GM23338 (cell line): ENCODE measurements around the gene THADA. TPM values are rescaled to one million over a fixed set of nuclear protein-coding genes. Genes with fewer than 3 reads are reported as not detected.
A peak's percentile ranks its signal among the peaks of the same experiment; 100 is the strongest.

ENCODE experiments used
- ATAC-seq: fragments of 200-7000 bp; cut with Tn5 transposase; 3 replicates; pipeline ENCODE4 v1.9.1; 2020
- DNase-seq: peaks from one replicate; pipeline ENCODE4 v3.0.0-alpha.2; 2015; ENCODE audit warnings: low spot score
- H2AFZ ChIP-seq: fragments of 200-600 bp; sonication (generic); 2 replicates; pipeline ENCODE4 v1.8.0; 2016; ENCODE audit warnings: antibody characterized with exemption, mild to moderate bottlenecking, moderate library complexity
- H3F3A ChIP-seq: fragments of 200-600 bp; sonication (generic); replicated peaks from 2 replicates; pipeline ENCODE4 v1.8.0; 2017; ENCODE audit warnings: antibody characterized with exemption, mixed run types, low read depth
- H3K27ac ChIP-seq: fragments of 200-600 bp; sonication (generic); 2 replicates; pipeline ENCODE4 v1.6.1; 2016; ENCODE audit warnings: low read depth
- H3K27me3 ChIP-seq: fragments of 200-600 bp; sonication (generic); 2 replicates; pipeline ENCODE4 v1.8.0; 2016; ENCODE audit warnings: mild to moderate bottlenecking, mixed run types, moderate library complexity; ENCODE audit not compliant: insufficient read depth
- H3K36me3 ChIP-seq: fragments of 200-600 bp; sonication (generic); 2 replicates; pipeline ENCODE4 v1.8.0; 2016; ENCODE audit warnings: mild to moderate bottlenecking; ENCODE audit not compliant: insufficient read depth
- H3K4me1 ChIP-seq: fragments of 200-600 bp; sonication (generic); 2 replicates; pipeline ENCODE4 v1.8.0; 2016; ENCODE audit warnings: mild to moderate bottlenecking, moderate library complexity; ENCODE audit not compliant: insufficient read depth
- H3K4me2 ChIP-seq: fragments of 200-600 bp; sonication (generic); 2 replicates; pipeline ENCODE4 v1.7.1; 2017; ENCODE audit warnings: mixed run types
- H3K4me3 ChIP-seq: fragments of 200-600 bp; sonication (generic); 2 replicates; pipeline ENCODE4 v1.6.1; 2016; ENCODE audit warnings: mixed run types
- H3K79me2 ChIP-seq: fragments of 200-600 bp; sonication (generic); replicated peaks from 2 replicates; pipeline ENCODE4 v1.8.0; 2017; ENCODE audit warnings: mild to moderate bottlenecking; ENCODE audit not compliant: insufficient read depth
- H3K9me2 ChIP-seq: fragments of 200-600 bp; sonication (generic); 2 replicates; pipeline ENCODE4 v1.8.0; 2017; ENCODE audit not compliant: insufficient read depth
- H4K20me1 ChIP-seq: fragments of 200-600 bp; sonication (generic); replicated peaks from 2 replicates; pipeline ENCODE4 v1.8.0; 2017; ENCODE audit warnings: mild to moderate bottlenecking; ENCODE audit not compliant: insufficient read depth
- H3K27ac Mint-ChIP-seq: 2 replicates; pipeline ENCODE4 v1.8.0; 2020; ENCODE audit warnings: inconsistent platforms, mild to moderate bottlenecking, moderate library complexity, mixed read lengths
- H3K27me3 Mint-ChIP-seq: 3 replicates; pipeline ENCODE4 v1.8.0; 2022; ENCODE audit warnings: low read depth, mild to moderate bottlenecking, moderate library complexity, mixed read lengths, inconsistent platforms; ENCODE audit not compliant: insufficient read depth, poor library complexity
- H3K36me3 Mint-ChIP-seq: 3 replicates; pipeline ENCODE4 v1.8.0; 2021; ENCODE audit warnings: low read depth, mild to moderate bottlenecking, inconsistent platforms, moderate library complexity, mixed read lengths
- H3K4me1 Mint-ChIP-seq: 3 replicates; pipeline ENCODE4 v1.8.0; 2020; ENCODE audit warnings: mild to moderate bottlenecking, inconsistent platforms, mixed read lengths
- H3K4me3 Mint-ChIP-seq: 3 replicates; pipeline ENCODE4 v1.8.0; 2021; ENCODE audit warnings: moderate library complexity, mild to moderate bottlenecking, inconsistent platforms, mixed read lengths
- H3K9me3 Mint-ChIP-seq: 3 replicates; pipeline ENCODE4 v1.8.0; 2020; ENCODE audit warnings: moderate library complexity, mild to moderate bottlenecking, inconsistent platforms, mixed read lengths
- CREB1 ChIP-seq: fragments of 250-450 bp; sonication (Bioruptor Pico); IDR thresholded peaks from 2 replicates; pipeline ENCODE4 v1.5.0; 2020; ENCODE audit warnings: low read depth, mild to moderate bottlenecking, moderate library complexity
- CTCF ChIP-seq, 2 experiments: fragments of 200-600 bp in 1 of 2; sonication (generic) in 1 of 2; conservative IDR thresholded peaks; 2 replicates each; pipeline versions ENCODE4 v1.5.1 to v1.6.1; 2016 to 2017; ENCODE audit warnings: antibody characterized with exemption in 2 of 2, low read depth in 2 of 2, mild to moderate bottlenecking in 2 of 2, moderate library complexity in 1 of 2
- ETS1 ChIP-seq: IDR thresholded peaks from 2 replicates; pipeline ENCODE4 v1.6.1; 2016; ENCODE audit warnings: antibody characterized with exemption
- EZH2 ChIP-seq: fragments of 200-600 bp; sonication (generic); IDR thresholded peaks from one replicate; pipeline ENCODE4 v1.8.0; 2017; ENCODE audit warnings: antibody characterized with exemption, mild to moderate bottlenecking, low read depth; ENCODE audit not compliant: unreplicated experiment
- EZH2phosphoT487 ChIP-seq: fragments of 200-600 bp; sonication (generic); IDR thresholded peaks from one replicate; pipeline ENCODE4 v1.8.1; 2018; ENCODE audit warnings: antibody characterized with exemption; ENCODE audit not compliant: unreplicated experiment
- STAT1 ChIP-seq: IDR thresholded peaks from one replicate; pipeline ENCODE4 v1.6.1; 2016; ENCODE audit warnings: antibody characterized with exemption; ENCODE audit not compliant: unreplicated experiment
- ZNF114 ChIP-seq: fragments of 250-450 bp; sonication (Bioruptor Pico); IDR thresholded peaks from 2 replicates; pipeline ENCODE4 v1.5.0; 2020; ENCODE audit warnings: mild to moderate bottlenecking, moderate library complexity
- ZNF331 ChIP-seq: fragments of 250-450 bp; sonication (Bioruptor Pico); IDR thresholded peaks from 2 replicates; pipeline ENCODE4 v1.5.0; 2020; ENCODE audit warnings: low read depth, mild to moderate bottlenecking, moderate library complexity
- polyA plus RNA-seq: library from polyadenylated mRNA; unstranded; fragments of >200 nt; fragmentation: Nextera tagmentation; extraction: Ambion mirVana; gene quantifications from 2 replicates; pipeline ENCODE4 v1.2.1, GENCODE V29; 2016
- total RNA-seq: library from RNA; depleted of rRNA; stranded (reverse); fragments of >200 nt; shearing (Covaris generic); gene quantifications from 2 replicates; pipeline ENCODE4 v1.2.3, GENCODE V29; 2014

THADA gene
- total and polyA plus RNA-seq, 2 experiments from 2014 or later = 17.0 to 30.7 TPM

DNA sequence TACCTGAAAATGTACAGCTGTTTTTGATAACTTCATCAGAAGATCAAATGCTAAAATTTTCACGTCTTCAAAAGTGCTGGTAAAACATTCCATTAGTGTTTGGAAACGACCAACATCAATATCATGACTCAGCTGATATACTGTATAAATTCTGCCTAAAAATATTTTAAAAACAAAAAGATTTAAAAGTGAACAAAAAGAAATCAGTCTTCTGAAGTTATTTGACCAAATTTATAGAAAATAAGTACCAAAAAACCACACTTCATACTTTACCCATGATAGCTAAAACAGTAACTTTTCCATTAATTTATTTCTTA is 35.6 kb downstream of the THADA start:
- Mint-ChIP-seq H3K9me3 (no peaks in the 10 kb centered on the region), H3K4me1 (peaks cover 9% of the 10 kb centered on the region; the same call in 2 of the 3 replicates), H3K36me3 (peaks cover 13% of the 10 kb centered on the region; the same call in 2 of the 3 replicates), H3K27me3 (peaks cover 2% of the 10 kb centered on the region), H3K4me3 (no peak overlapping the region), H3K27ac (peak overlapping the region; percentile 53; the same call in 1 of the 2 replicates)
- DNase-seq (no peak), ATAC-seq (no peak)
- Histone ChIP-seq H3K4me3 (no peak overlapping the region), H3K4me1 (0 out of 2 replicates have a peak, but pooled peaks cover 8% of the 10 kb centered on the region), H3K9me2 (no peaks in the 10 kb centered on the region), H3K27ac (no peak overlapping the region), H3K4me2 (no peak overlapping the region), H3F3A (no peaks in the 10 kb centered on the region), H2AFZ (no peak overlapping the region), H3K27me3 (no peaks in the 10 kb centered on the region), H4K20me1 (peaks cover 4% of the 10 kb centered on the region; the same call in 1 of the 2 replicates), H3K79me2 (no peaks in the 10 kb centered on the region), H3K36me3 (peaks cover 9% of the 10 kb centered on the region; the same call in 1 of the 2 replicates)
- no peak for TF ChIP-seq STAT1
- no peak for TF ChIP-seq CREB1 (CRISPR knock-in tag)
- no peak for TF ChIP-seq EZH2

DNA sequence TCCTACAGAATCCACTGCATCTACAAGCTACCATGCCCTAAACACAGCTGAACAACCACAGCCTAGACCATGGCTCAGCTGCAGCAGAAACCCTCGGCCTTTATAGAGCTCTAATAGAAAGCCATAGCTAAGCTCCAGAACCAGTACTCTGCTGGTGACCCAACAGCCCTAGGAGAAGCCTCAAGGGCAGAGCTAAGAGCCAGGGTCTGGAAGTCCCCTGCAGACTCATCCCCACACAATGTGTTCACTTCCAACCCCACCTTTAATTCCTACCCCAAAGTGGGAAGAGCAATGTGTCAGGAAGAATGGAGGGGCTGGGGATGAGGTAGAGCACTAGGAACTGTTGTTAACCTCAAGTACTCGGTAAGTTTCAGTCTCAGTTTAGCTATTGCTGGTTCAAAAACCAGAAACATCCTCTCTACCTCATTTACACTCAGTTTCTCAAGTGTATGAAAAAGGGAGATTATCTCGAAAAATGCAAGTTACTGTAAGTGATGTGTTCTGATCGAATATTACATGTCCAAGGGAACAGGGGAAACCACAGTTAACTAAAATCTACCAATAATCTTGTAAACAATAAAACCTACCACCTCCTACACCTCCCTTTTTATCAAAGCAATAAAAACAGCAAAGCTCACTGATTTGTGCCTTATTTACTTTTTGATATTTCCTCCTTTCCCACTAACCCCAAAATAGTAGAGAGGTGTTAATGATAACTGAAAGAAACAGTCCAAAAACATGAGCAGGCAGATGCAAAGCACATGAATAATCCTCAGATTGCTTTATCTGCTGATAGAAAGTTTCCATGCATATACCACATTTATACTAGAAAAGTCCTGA is 36.2 kb downstream of the THADA start:
- no peak for DNase-seq
- H3K9me2 ChIP-seq = no peaks in the 10 kb centered on the region
- peaks cover 2% of the 10 kb centered on the region for H3K27me3 Mint-ChIP-seq
- ATAC-seq = no peak
- H3K27me3 ChIP-seq = no peaks in the 10 kb centered on the region
- no peak overlapping the region for H3K4me2 ChIP-seq
- H3F3A ChIP-seq = no peaks in the 10 kb centered on the region
- peaks cover 12% of the 10 kb centered on the region; the same call in 2 of the 3 replicates for H3K36me3 Mint-ChIP-seq
- H3K9me3 Mint-ChIP-seq = no peaks in the 10 kb centered on the region
- peaks cover 4% of the 10 kb centered on the region; the same call in 1 of the 2 replicates for H4K20me1 ChIP-seq
- TF ChIP-seq CREB1 (CRISPR knock-in tag) (no peak), ETS1 (no peak), ZNF114 (no peak), EZH2 (no peak), EZH2phosphoT487 (no peak), ZNF331 (CRISPR knock-in tag) (no peak)
- H3K27ac ChIP-seq = no peak overlapping the region
- no peaks in the 10 kb centered on the region for H3K79me2 ChIP-seq
- no peak overlapping the region for H3K4me3 ChIP-seq
- peaks cover 9% of the 10 kb centered on the region; the same call in 1 of the 2 replicates for H3K36me3 ChIP-seq
- H3K4me1 Mint-ChIP-seq = peaks cover 9% of the 10 kb centered on the region; the same call in 2 of the 3 replicates
- H3K4me1 ChIP-seq = 0 out of 2 replicates have a peak, but pooled peaks cover 8% of the 10 kb centered on the region
- H2AFZ ChIP-seq = no peak overlapping the region
- peak overlapping the region; percentile 53; the same call in 1 of the 2 replicates for H3K27ac Mint-ChIP-seq
- H3K4me3 Mint-ChIP-seq = no peak overlapping the region

GRCh38 chr2:43557196-43557595 is 38.6 kb downstream of the THADA start:
- H3K4me2 ChIP-seq = no peak overlapping the region
- TF ChIP-seq ZNF331 (CRISPR knock-in tag) (no peak), CREB1 (CRISPR knock-in tag) (no peak), EZH2 (no peak), CTCF (conservative IDR thresholded peaks at IDR 0.05; ENCODE audit: low read depth in 2 of 2) (no peak)

More at GRCh38 chr2:43557196-43557595, 38.6 kb downstream of the THADA start:
- Histone ChIP-seq H3K9me2 (no peaks in the 10 kb centered on the region), H3K27me3 (no peaks in the 10 kb centered on the region), H3K79me2 (no peaks in the 10 kb centered on the region), H2AFZ (no peak overlapping the region), H3K4me3 (no peak overlapping the region), H3K4me1 (no peaks in the 10 kb centered on the region), H4K20me1 (peaks cover 4% of the 10 kb centered on the region; the same call in 1 of the 2 replicates), H3K27ac (no peak overlapping the region), H3F3A (no peaks in the 10 kb centered on the region), H3K36me3 (peaks cover 9% of the 10 kb centered on the region; the same call in 1 of the 2 replicates)
- no peak for ATAC-seq
- DNase-seq = no peak
- Mint-ChIP-seq H3K4me3 (no peak overlapping the region), H3K36me3 (peaks cover 14% of the 10 kb centered on the region), H3K27me3 (peaks cover 2% of the 10 kb centered on the region), H3K27ac (no peak overlapping the region), H3K4me1 (no peaks in the 10 kb centered on the region), H3K9me3 (no peaks in the 10 kb centered on the region)
